Activated CD4-positive, CD25-positive, alpha-beta regulatory T cell treated with anti-CD3 and anti-CD28 coated beads, Interleukin-2, amount 50 U/mL, for 24 hours (primary cell): Measurements from ENCODE around the gene NIT1.

Source experiments
- ATAC-seq, 2 donors: fragments of 150-1000 bp; cut with Tn5 transposase; one replicate each; pipeline ENCODE4 v1.10.0; 2021; ENCODE audit warnings: mild to moderate bottlenecking in 1 of 2, moderate library complexity in 1 of 2

Gene NIT1

GRCh38 chr1:161158316-161159010 lies 40.6 kb downstream of the NIT1 start:
- no peak for ATAC-seq

GRCh38 chr1:161159087-161159912 lies 41.4 kb downstream of the NIT1 start, which contains the start of gene USP21:
TSS of gene USP21 (plus strand) at chr1:161159500. CDS start at chr1:161160641, 1,141 bp downstream.
- ATAC-seq, result peak; percentile 91

- no peak for ATAC-seq
These were observed 42.0 kb downstream of the NIT1 start for GRCh38 chr1:161159913-161160243.

- ATAC-seq, result no peak
These were observed 42.8 kb downstream of the NIT1 start for GRCh38 chr1:161160671-161161145.

- ATAC-seq, result no peak
These were observed 43.7 kb downstream of the NIT1 start for GRCh38 chr1:161161652-161162051.

GRCh38 chr1:161162052-161162451 lies 44.1 kb downstream of the NIT1 start:
- ATAC-seq, result no peak

GRCh38 chr1:161162806-161163205 lies 44.9 kb downstream of the NIT1 start:
- ATAC-seq, result no peak

GRCh38 chr1:161163793-161164192 lies 45.9 kb downstream of the NIT1 start:
- no peak for ATAC-seq

GRCh38 chr1:161164901-161165610 lies 47.2 kb downstream of the NIT1 start:
- no peak for ATAC-seq

GRCh38 chr1:161165742-161166668 lies 48.1 kb downstream of the NIT1 start, which contains the start of gene PPOX:
TSS of gene PPOX (plus strand) at chr1:161166426. CDS start at chr1:161166848, 422 bp downstream.
- ATAC-seq, result peak; percentile 96 to 98

GRCh38 chr1:161166669-161167548 lies 49.0 kb downstream of the NIT1 start:
- no peak for ATAC-seq

- ATAC-seq, result no peak
These were observed 51.0 kb downstream of the NIT1 start for GRCh38 chr1:161168906-161169305.
